Ovary (tissue), 9 donors: ENCODE data around the gene MED27. TPM values are rescaled to one million over a fixed set of nuclear protein-coding genes. Genes with fewer than 3 reads are reported as not detected.

Experiments used
- DNase-seq, 5 donors: peaks; one replicate each; pipeline ENCODE4 v3.0.0-alpha.2; 2019 to 2020
- H3K27ac ChIP-seq, 2 donors: fragments of 200-600 bp; one replicate each; pipeline versions ENCODE4 v1.5.1 to v1.8.0; 2019 to 2022
- H3K27me3 ChIP-seq: fragments of 200-600 bp; one replicate; pipeline ENCODE4 v1.8.0; 2022
- H3K36me3 ChIP-seq: fragments of 200-600 bp; sonication (generic); one replicate; pipeline ENCODE4 v1.5.1; 2019
- H3K4me1 ChIP-seq: one replicate; pipeline ENCODE4 v1.8.1; 2013; ENCODE audit warnings: mild to moderate bottlenecking, moderate library complexity; ENCODE audit not compliant: insufficient read depth
- H3K4me3 ChIP-seq: fragments of 200-600 bp; sonication (generic); one replicate; pipeline ENCODE4 v1.5.1; 2017
- H3K9me3 ChIP-seq, 2 donors: fragments of 200-600 bp in 1 of 2; sonication (generic) in 1 of 2; one replicate each; pipeline versions ENCODE4 v1.5.1 to v1.8.1; 2013 to 2019; ENCODE audit warnings: mild to moderate bottlenecking in 1 of 2, moderate library complexity in 1 of 2
- EP300 ChIP-seq: sonication (generic); formaldehyde crosslinking; IDR thresholded peaks from one replicate; pipeline ENCODE4 v1.6.1; 2017; ENCODE audit warnings: antibody characterized with exemption
- POLR2A ChIP-seq: fragments of 450-650 bp; IDR thresholded peaks from one replicate; pipeline ENCODE4 v1.6.1; 2017; ENCODE audit warnings: antibody characterized with exemption, mild to moderate bottlenecking, moderate library complexity
- WGBS, 3 donors: extraction: QIAGEN DNeasy Blood & Tissue Kit in 1 of 3; methylation state at CpG; one replicate each; pipeline versions ENCODE4 v1.1.5 to v1.1.7; 2013 to 2017; 5-methylcytosine and 5-hydroxymethylcytosine counted together
- intact Hi-C, 4 donors: fragments of 100-400 bp; cut with DNase I; formaldehyde crosslinking; loops; one replicate each; pipeline versions ENCODE4 v1.11.0 to v1.15.1; 2022 to 2023
- polyA plus RNA-seq, 2 donors: library from polyadenylated mRNA; stranded (reverse); fragments of 200-250 nt in 1 of 2; fragments of 350-450 nt in 1 of 2; fragmentation: Illumina TruSeq in 1 of 2; extraction: RNeasy Lipid Tissue Mini Kit (QIAGEN cat#74804) in 1 of 2; gene quantifications; one replicate each; pipeline ENCODE4 v1.2.3, GENCODE V29; 2013 to 2014
- total RNA-seq, 7 donors: library from RNA; depleted of rRNA in 2 of 7; stranded (reverse); fragments of >200 nt in 2 of 7; fragmentation: NEBNext Ultra II Directional in 3 of 7; extraction: Animal tissue kit (Norgen Biotek cat#: 25700) in 3 of 7; gene quantifications; one replicate each; pipeline versions ENCODE4 v1.1.0 to v1.2.4, GENCODE V29; 2016 to 2023
- TF ChIP-seq, protein P1 (sequence below), 3 donors: fragments of 450-650 bp in 2 of 3; fragments of 200-600 bp in 1 of 3; IDR thresholded peaks; one replicate each; pipeline versions ENCODE4 v1.5.1 to v1.8.0; 2016 to 2022; ENCODE audit warnings: antibody characterized with exemption in 3 of 3, mild to moderate bottlenecking in 1 of 3
- donor health status: DM: no; HTN: no; CAD: no; lungs with moderate emphysema.
- donor health status: DM: no; HTN: no; CAD: no.
- donor health status: Bipolar disorder and iron deficiency.
- donor health status: DM: yes; HTN: yes; CAD: no.
- donor health status: DM: no; HTN: no; CAD: no.
- donor health status: DM: yes; HTN: yes; CAD: no.

MED27 gene
- total and polyA plus RNA-seq, 9 donors = 7.6 to 24.9 (median 17.4) TPM

DNA sequence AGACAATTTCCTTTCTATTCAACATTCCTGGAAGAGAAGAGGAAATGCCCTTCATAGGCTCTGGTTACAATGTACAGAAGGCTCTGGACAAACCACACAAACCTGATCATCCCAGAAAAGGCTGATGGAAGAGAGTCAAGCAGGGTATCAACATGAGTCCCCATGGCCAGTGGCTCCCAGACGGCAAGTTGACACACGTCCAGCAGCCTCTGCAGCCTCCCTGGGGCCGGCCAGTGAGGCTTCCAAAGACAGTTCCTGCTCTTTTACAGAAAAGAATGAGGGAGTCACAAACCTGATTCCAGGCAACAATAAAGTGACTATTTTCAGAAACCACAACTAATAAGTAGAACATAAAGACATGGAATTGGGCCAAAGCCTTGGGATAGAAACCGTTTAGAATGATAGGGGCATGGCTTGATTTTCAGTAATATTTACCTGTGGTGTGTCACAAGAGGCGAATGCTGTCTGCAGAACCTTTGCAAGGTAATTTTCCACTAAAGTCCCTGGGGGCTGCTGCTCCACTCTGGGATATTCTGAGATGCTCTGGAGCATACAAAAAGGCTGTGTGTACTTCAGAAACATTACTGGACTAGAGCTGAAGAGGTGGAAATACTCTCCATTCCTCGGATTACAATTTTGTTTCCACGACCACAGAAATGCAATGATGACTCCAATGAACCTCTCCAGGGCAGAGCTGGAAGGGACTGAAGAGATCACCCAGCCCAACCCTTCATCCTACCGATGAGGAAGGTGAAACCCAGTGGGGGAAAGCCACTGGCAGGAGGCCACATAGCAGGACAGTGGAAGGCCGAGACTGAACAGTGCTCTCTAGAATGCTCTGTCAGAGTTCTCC, 10.4 kb downstream of the MED27 start:
- H3K36me3 ChIP-seq = no peaks in the 10 kb centered on the region
- H3K27me3 ChIP-seq = no peaks in the 10 kb centered on the region
- peaks cover 3% of the 10 kb centered on the region for H3K4me1 ChIP-seq
- 68 to 73% (median 70%) methylated on average over 9 of the region's 9 CpGs for WGBS, 3 donors
- no peaks in the 10 kb centered on the region for H3K9me3 ChIP-seq
- DNase-seq = no peak
- no peak overlapping the region for H3K4me3 ChIP-seq
- no peak for TF ChIP-seq POLR2A
- no peak for TF ChIP-seq EP300
- TF ChIP-seq, protein P1, sequence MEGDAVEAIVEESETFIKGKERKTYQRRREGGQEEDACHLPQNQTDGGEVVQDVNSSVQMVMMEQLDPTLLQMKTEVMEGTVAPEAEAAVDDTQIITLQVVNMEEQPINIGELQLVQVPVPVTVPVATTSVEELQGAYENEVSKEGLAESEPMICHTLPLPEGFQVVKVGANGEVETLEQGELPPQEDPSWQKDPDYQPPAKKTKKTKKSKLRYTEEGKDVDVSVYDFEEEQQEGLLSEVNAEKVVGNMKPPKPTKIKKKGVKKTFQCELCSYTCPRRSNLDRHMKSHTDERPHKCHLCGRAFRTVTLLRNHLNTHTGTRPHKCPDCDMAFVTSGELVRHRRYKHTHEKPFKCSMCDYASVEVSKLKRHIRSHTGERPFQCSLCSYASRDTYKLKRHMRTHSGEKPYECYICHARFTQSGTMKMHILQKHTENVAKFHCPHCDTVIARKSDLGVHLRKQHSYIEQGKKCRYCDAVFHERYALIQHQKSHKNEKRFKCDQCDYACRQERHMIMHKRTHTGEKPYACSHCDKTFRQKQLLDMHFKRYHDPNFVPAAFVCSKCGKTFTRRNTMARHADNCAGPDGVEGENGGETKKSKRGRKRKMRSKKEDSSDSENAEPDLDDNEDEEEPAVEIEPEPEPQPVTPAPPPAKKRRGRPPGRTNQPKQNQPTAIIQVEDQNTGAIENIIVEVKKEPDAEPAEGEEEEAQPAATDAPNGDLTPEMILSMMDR (IDR thresholded peaks at IDR 0.05) = no peak
- no peak overlapping the region for H3K27ac ChIP-seq
- intact Hi-C loops = no loop called here

DNA sequence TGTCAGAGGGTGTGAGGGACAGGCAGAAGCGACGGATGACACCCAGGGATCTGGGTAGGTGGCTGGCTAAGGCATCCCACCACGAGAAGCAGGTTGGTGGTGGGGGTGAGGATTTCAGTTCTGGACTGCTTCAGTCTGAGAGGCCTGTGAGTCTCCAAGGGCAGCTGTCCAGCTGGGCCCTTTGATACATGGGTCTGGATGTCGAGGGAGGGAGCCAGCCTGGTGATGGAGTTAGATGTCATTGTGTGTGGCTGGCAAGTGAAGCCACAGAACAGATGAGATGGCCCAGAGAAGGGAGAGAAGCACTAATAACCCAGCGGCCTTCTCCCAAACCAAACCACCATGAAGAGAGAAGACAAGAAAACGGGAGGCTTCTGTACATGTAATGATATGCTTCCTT, 11.1 kb downstream of the MED27 start:
- H3K27ac ChIP-seq = no peak overlapping the region
- no peak overlapping the region for H3K4me3 ChIP-seq
- no peaks in the 10 kb centered on the region for H3K36me3 ChIP-seq
- intact Hi-C loops = no loop called here
- DNase-seq = no peak
- H3K9me3 ChIP-seq = no peaks in the 10 kb centered on the region
- H3K27me3 ChIP-seq = no peaks in the 10 kb centered on the region
- peaks cover 3% of the 10 kb centered on the region for H3K4me1 ChIP-seq
- TF ChIP-seq POLR2A (no peak), EP300 (no peak)
- TF ChIP-seq, protein P1 (IDR thresholded peaks at IDR 0.05) = no peak
- WGBS, 3 donors = 84 to 88% (median 85%) methylated on average over 6 of the region's 6 CpGs

DNA sequence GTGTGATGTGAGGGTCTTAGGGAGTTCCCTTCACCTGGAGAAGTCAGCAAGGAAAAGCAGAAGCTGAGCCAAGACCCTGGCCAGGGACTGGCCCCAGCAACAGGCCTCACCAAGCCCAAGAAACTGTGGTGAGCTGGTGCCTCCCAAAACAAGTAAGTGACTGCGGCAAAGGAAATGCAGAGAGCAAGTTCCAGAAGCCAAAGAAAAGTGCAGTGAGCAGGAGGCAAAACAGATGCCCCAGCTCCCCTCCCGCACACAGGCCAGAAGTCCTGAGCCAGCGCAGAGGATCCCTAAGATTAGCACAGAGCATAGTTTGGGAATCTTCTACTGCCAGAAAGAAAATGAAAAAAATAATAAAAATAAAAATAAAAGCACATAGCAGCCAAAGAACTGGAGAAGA, 13.2 kb downstream of the MED27 start:
- TF ChIP-seq POLR2A (no peak), EP300 (no peak)
- TF ChIP-seq, protein P1 (IDR thresholded peaks at IDR 0.05) = no peak
- 62 to 68% (median 67%) methylated on average over 3 of the region's 3 CpGs for WGBS, 3 donors
- DNase-seq = no peak
- no peak overlapping the region for H3K4me3 ChIP-seq
- H3K36me3 ChIP-seq = no peaks in the 10 kb centered on the region
- peaks cover 3% of the 10 kb centered on the region for H3K4me1 ChIP-seq
- intact Hi-C loops = no loop called here
- no peaks in the 10 kb centered on the region for H3K9me3 ChIP-seq
- H3K27ac ChIP-seq = no peak overlapping the region
- no peaks in the 10 kb centered on the region for H3K27me3 ChIP-seq

DNA sequence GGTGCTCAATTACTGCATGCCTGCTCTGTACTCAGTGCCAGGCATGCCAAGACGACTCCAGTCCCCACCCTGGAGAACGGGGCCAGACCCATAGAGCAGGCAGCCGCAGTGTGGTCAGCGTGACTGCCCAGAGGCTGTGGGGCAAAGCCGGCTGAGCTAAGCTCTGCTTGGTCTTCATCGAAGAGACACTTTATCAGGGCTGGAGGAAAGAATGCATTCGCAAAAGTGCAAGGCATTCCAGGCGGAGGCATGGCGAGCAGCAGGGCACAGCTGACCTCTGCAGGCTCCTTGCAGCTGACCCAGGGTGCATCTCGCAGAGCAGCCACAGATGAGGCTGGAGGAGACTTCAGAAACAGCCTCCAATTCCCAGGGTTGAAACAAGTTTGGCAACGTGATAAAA, 13.6 kb downstream of the MED27 start:
- Histone ChIP-seq H3K36me3 (no peaks in the 10 kb centered on the region), H3K27me3 (no peaks in the 10 kb centered on the region), H3K4me1 (peaks cover 3% of the 10 kb centered on the region), H3K4me3 (no peak overlapping the region), H3K27ac (no peak overlapping the region), H3K9me3 (no peaks in the 10 kb centered on the region)
- intact Hi-C loops = no loop called here
- TF ChIP-seq, protein P1 (IDR thresholded peaks at IDR 0.05) = no peak
- TF ChIP-seq EP300 = no peak
- TF ChIP-seq POLR2A = no peak
- DNase-seq = no peak
- 77 to 87% (median 86%) methylated on average over 11 of the region's 11 CpGs for WGBS, 3 donors
